HEK293 (cell line): ENCODE data around the gene LMTK2.
A peak's percentile ranks its signal among the peaks of the same experiment; 100 is the strongest.

Source experiments
- EGR2 ChIP-seq: fragments of 450-650 bp; formaldehyde crosslinking; IDR thresholded peaks from 2 replicates; pipeline ENCODE4 v1.5.1; 2016; ENCODE audit warnings: low read depth, missing biosample characterization, missing genetic modification characterization
- FEZF1 ChIP-seq: fragments of 450-650 bp; formaldehyde crosslinking; IDR thresholded peaks from 2 replicates; pipeline ENCODE4 v1.5.1; 2016; ENCODE audit warnings: missing biosample characterization, missing genetic modification characterization
- KLF1 ChIP-seq: fragments of 450-650 bp; formaldehyde crosslinking; IDR thresholded peaks from 2 replicates; pipeline ENCODE4 v1.5.1; 2016; ENCODE audit warnings: missing biosample characterization, missing genetic modification characterization
- KLF16 ChIP-seq: fragments of 450-650 bp; formaldehyde crosslinking; IDR thresholded peaks from 2 replicates; pipeline ENCODE4 v1.5.1; 2017; ENCODE audit warnings: missing biosample characterization, missing genetic modification characterization
- MYNN ChIP-seq: fragments of 450-650 bp; formaldehyde crosslinking; IDR thresholded peaks from 2 replicates; pipeline ENCODE4 v1.5.1; 2016; ENCODE audit warnings: missing biosample characterization, missing genetic modification characterization, borderline replicate concordance
- OSR2 ChIP-seq: fragments of 450-650 bp; formaldehyde crosslinking; IDR thresholded peaks from 2 replicates; pipeline ENCODE4 v1.5.1; 2016; ENCODE audit warnings: missing biosample characterization, missing genetic modification characterization
- RBAK ChIP-seq: fragments of 450-650 bp; formaldehyde crosslinking; IDR thresholded peaks from 2 replicates; pipeline ENCODE4 v1.5.1; 2016; ENCODE audit warnings: missing biosample characterization, missing genetic modification characterization
- TCF7L2 ChIP-seq: IDR thresholded peaks from 2 replicates; pipeline ENCODE4 v1.6.1; 2011; ENCODE audit warnings: low read depth, mild to moderate bottlenecking, inconsistent platforms, low read length, moderate library complexity, borderline replicate concordance
- TRIM28 ChIP-seq: IDR thresholded peaks from 2 replicates; pipeline ENCODE4 v1.6.1; 2011; ENCODE audit warnings: low read length, control low read depth, borderline replicate concordance
- ZBTB1 ChIP-seq: fragments of 450-650 bp; formaldehyde crosslinking; IDR thresholded peaks from 2 replicates; pipeline ENCODE4 v1.5.1; 2016; ENCODE audit warnings: missing biosample characterization, missing genetic modification characterization
- ZBTB20 ChIP-seq: fragments of 450-650 bp; formaldehyde crosslinking; IDR thresholded peaks from 2 replicates; pipeline ENCODE4 v1.5.1; 2016; ENCODE audit warnings: missing biosample characterization, missing genetic modification characterization
- ZNF132 ChIP-seq: fragments of 450-650 bp; formaldehyde crosslinking; IDR thresholded peaks from 2 replicates; pipeline ENCODE4 v1.5.1; 2017; ENCODE audit warnings: missing biosample characterization, missing genetic modification characterization, borderline replicate concordance
- ZNF140 ChIP-seq: fragments of 450-650 bp; formaldehyde crosslinking; IDR thresholded peaks from 2 replicates; pipeline ENCODE4 v1.5.1; 2016; ENCODE audit warnings: missing biosample characterization, missing genetic modification characterization
- ZNF155 ChIP-seq: fragments of 450-650 bp; formaldehyde crosslinking; IDR thresholded peaks from 2 replicates; pipeline ENCODE4 v1.5.1; 2016; ENCODE audit warnings: missing biosample characterization, missing genetic modification characterization
- ZNF280D ChIP-seq: fragments of 450-650 bp; formaldehyde crosslinking; IDR thresholded peaks from 2 replicates; pipeline ENCODE4 v1.5.1; 2016; ENCODE audit warnings: missing biosample characterization, missing genetic modification characterization
- ZNF335 ChIP-seq: fragments of 450-650 bp; formaldehyde crosslinking; conservative IDR thresholded peaks from 2 replicates; pipeline ENCODE4 v1.5.1; 2016; ENCODE audit warnings: missing biosample characterization, missing genetic modification characterization
- ZNF354C ChIP-seq: fragments of 450-650 bp; formaldehyde crosslinking; IDR thresholded peaks from 2 replicates; pipeline ENCODE4 v1.5.1; 2016; ENCODE audit warnings: missing biosample characterization, missing genetic modification characterization, low read depth, borderline replicate concordance
- ZNF571 ChIP-seq: fragments of 450-650 bp; formaldehyde crosslinking; IDR thresholded peaks from 2 replicates; pipeline ENCODE4 v1.5.0; 2017; ENCODE audit warnings: missing biosample characterization, missing genetic modification characterization
- ZNF596 ChIP-seq: fragments of 450-650 bp; IDR thresholded peaks from 2 replicates; pipeline ENCODE4 v1.5.0; 2018; ENCODE audit warnings: missing biosample characterization, mild to moderate bottlenecking, missing genetic modification characterization, moderate library complexity
- ZNF701 ChIP-seq: fragments of 450-650 bp; formaldehyde crosslinking; IDR thresholded peaks from 2 replicates; pipeline ENCODE4 v1.5.1; 2016; ENCODE audit warnings: missing biosample characterization, missing genetic modification characterization
- ZNF707 ChIP-seq: fragments of 450-650 bp; formaldehyde crosslinking; IDR thresholded peaks from 2 replicates; pipeline ENCODE4 v1.5.1; 2016; ENCODE audit warnings: missing biosample characterization, missing genetic modification characterization
- ZNF76 ChIP-seq: fragments of 450-650 bp; formaldehyde crosslinking; IDR thresholded peaks from 2 replicates; pipeline ENCODE4; 2016; ENCODE audit warnings: low read depth, missing biosample characterization, missing genetic modification characterization, borderline replicate concordance
- ZSCAN23 ChIP-seq: fragments of 450-650 bp; formaldehyde crosslinking; IDR thresholded peaks from 2 replicates; pipeline ENCODE4 v1.5.1; 2016; ENCODE audit warnings: missing biosample characterization, missing genetic modification characterization
- ZXDB ChIP-seq: fragments of 450-650 bp; formaldehyde crosslinking; IDR thresholded peaks from 2 replicates; pipeline ENCODE4 v1.5.1; 2016; ENCODE audit warnings: missing biosample characterization, missing genetic modification characterization
- TF ChIP-seq, protein P1 (sequence below): fragments of 450-650 bp; formaldehyde crosslinking; IDR thresholded peaks from 2 replicates; pipeline ENCODE4 v1.5.1; 2016; ENCODE audit warnings: missing biosample characterization, missing genetic modification characterization
- TF ChIP-seq, protein P2 (sequence below): fragments of 450-650 bp; IDR thresholded peaks from 2 replicates; pipeline ENCODE4 v1.5.1; 2018; ENCODE audit warnings: missing biosample characterization, missing genetic modification characterization
- TF ChIP-seq, protein P3 (sequence below): fragments of 450-650 bp; formaldehyde crosslinking; IDR thresholded peaks from 2 replicates; pipeline ENCODE4 v1.5.1; 2017; ENCODE audit warnings: missing biosample characterization, missing genetic modification characterization
- TF ChIP-seq, protein P4 (sequence below): fragments of 450-650 bp; formaldehyde crosslinking; IDR thresholded peaks from 2 replicates; pipeline ENCODE4 v1.5.1; 2016; ENCODE audit warnings: missing biosample characterization, missing genetic modification characterization
- TF ChIP-seq, protein P5 (sequence below): fragments of 450-650 bp; formaldehyde crosslinking; IDR thresholded peaks from 2 replicates; pipeline ENCODE4 v1.5.0; 2017; ENCODE audit warnings: missing biosample characterization, missing genetic modification characterization, borderline replicate concordance
- TF ChIP-seq, protein P6 (sequence below): fragments of 450-650 bp; formaldehyde crosslinking; IDR thresholded peaks from 2 replicates; pipeline ENCODE4 v1.5.1; 2016; ENCODE audit warnings: missing biosample characterization, missing genetic modification characterization

Gene LMTK2

GRCh38 chr7:98106647-98107312, at the start of gene LMTK2 (continued):
- TF ChIP-seq, protein P1, sequence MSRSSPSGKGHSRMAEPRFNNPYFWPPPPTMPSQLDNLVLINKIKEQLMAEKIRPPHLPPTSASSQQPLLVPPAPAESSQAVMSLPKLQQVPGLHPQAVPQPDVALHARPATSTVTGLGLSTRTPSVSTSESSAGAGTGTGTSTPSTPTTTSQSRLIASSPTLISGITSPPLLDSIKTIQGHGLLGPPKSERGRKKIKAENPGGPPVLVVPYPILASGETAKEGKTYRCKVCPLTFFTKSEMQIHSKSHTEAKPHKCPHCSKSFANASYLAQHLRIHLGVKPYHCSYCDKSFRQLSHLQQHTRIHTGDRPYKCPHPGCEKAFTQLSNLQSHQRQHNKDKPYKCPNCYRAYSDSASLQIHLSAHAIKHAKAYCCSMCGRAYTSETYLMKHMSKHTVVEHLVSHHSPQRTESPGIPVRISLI (tag by site-specific recombination) = no peak
- TF ChIP-seq FEZF1 (no peak), EGR2 (tag by site-specific recombination) (peak; percentile 90), ZNF701 (tag by site-specific recombination) (no peak), OSR2 (tag by site-specific recombination) (no peak; the same call in 1 of the 2 replicates), ZSCAN23 (no peak), ZNF354C (tag by site-specific recombination) (no peak), ZNF132 (tag by site-specific recombination) (no peak), KLF16 (peak; percentile 78), ZNF140 (tag by site-specific recombination) (no peak), KLF1 (tag by site-specific recombination) (no peak), ZBTB20 (peak; percentile 69; the same call in 1 of the 2 replicates), ZNF596 (tag by site-specific recombination) (no peak), ZNF335 (tag by site-specific recombination) (peak; percentile 92), ZXDB (tag by site-specific recombination) (peak; percentile 78), ZNF76 (tag by site-specific recombination) (peak; percentile 72), ZNF155 (tag by site-specific recombination) (no peak), ZNF280D (tag by site-specific recombination) (no peak), MYNN (tag by site-specific recombination) (no peak), RBAK (tag by site-specific recombination) (no peak), ZBTB1 (tag by site-specific recombination) (no peak), ZNF571 (tag by site-specific recombination) (no peak), TRIM28 (no peak), ZNF707 (no peak), TCF7L2 (no peak)
- TF ChIP-seq, protein P2, sequence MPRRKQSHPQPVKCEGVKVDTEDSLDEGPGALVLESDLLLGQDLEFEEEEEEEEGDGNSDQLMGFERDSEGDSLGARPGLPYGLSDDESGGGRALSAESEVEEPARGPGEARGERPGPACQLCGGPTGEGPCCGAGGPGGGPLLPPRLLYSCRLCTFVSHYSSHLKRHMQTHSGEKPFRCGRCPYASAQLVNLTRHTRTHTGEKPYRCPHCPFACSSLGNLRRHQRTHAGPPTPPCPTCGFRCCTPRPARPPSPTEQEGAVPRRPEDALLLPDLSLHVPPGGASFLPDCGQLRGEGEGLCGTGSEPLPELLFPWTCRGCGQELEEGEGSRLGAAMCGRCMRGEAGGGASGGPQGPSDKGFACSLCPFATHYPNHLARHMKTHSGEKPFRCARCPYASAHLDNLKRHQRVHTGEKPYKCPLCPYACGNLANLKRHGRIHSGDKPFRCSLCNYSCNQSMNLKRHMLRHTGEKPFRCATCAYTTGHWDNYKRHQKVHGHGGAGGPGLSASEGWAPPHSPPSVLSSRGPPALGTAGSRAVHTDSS (tag by site-specific recombination) = no peak
- TF ChIP-seq, protein P3, sequence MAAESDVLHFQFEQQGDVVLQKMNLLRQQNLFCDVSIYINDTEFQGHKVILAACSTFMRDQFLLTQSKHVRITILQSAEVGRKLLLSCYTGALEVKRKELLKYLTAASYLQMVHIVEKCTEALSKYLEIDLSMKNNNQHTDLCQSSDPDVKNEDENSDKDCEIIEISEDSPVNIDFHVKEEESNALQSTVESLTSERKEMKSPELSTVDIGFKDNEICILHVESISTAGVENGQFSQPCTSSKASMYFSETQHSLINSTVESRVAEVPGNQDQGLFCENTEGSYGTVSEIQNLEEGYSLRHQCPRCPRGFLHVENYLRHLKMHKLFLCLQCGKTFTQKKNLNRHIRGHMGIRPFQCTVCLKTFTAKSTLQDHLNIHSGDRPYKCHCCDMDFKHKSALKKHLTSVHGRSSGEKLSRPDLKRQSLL (tag by site-specific recombination) = no peak
- TF ChIP-seq, protein P4, sequence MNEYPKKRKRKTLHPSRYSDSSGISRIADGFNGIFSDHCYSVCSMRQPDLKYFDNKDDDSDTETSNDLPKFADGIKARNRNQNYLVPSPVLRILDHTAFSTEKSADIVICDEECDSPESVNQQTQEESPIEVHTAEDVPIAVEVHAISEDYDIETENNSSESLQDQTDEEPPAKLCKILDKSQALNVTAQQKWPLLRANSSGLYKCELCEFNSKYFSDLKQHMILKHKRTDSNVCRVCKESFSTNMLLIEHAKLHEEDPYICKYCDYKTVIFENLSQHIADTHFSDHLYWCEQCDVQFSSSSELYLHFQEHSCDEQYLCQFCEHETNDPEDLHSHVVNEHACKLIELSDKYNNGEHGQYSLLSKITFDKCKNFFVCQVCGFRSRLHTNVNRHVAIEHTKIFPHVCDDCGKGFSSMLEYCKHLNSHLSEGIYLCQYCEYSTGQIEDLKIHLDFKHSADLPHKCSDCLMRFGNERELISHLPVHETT = 0 out of 2 replicates have a peak, but pooled peaks have one; percentile 24
- TF ChIP-seq, protein P5, sequence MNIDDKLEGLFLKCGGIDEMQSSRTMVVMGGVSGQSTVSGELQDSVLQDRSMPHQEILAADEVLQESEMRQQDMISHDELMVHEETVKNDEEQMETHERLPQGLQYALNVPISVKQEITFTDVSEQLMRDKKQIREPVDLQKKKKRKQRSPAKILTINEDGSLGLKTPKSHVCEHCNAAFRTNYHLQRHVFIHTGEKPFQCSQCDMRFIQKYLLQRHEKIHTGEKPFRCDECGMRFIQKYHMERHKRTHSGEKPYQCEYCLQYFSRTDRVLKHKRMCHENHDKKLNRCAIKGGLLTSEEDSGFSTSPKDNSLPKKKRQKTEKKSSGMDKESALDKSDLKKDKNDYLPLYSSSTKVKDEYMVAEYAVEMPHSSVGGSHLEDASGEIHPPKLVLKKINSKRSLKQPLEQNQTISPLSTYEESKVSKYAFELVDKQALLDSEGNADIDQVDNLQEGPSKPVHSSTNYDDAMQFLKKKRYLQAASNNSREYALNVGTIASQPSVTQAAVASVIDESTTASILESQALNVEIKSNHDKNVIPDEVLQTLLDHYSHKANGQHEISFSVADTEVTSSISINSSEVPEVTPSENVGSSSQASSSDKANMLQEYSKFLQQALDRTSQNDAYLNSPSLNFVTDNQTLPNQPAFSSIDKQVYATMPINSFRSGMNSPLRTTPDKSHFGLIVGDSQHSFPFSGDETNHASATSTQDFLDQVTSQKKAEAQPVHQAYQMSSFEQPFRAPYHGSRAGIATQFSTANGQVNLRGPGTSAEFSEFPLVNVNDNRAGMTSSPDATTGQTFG (tag by site-specific recombination) = no peak
- TF ChIP-seq, protein P6, sequence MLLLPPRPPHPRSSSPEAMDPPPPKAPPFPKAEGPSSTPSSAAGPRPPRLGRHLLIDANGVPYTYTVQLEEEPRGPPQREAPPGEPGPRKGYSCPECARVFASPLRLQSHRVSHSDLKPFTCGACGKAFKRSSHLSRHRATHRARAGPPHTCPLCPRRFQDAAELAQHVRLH = no peak
